Globus pallidus (tissue), 1 donor: ENCODE results near the gene RNF17.
"Not testable (repeated sequence)": the region's sequence is repeated elsewhere in the genome, so short reads cannot be mapped to it uniquely, and the experiment has no call there.

Experiments used
- DNase-seq: peaks from one replicate; pipeline ENCODE4 v3.0.0-alpha.2; 2015; ENCODE audit warnings: low spot score

RNF17 gene

DNA sequence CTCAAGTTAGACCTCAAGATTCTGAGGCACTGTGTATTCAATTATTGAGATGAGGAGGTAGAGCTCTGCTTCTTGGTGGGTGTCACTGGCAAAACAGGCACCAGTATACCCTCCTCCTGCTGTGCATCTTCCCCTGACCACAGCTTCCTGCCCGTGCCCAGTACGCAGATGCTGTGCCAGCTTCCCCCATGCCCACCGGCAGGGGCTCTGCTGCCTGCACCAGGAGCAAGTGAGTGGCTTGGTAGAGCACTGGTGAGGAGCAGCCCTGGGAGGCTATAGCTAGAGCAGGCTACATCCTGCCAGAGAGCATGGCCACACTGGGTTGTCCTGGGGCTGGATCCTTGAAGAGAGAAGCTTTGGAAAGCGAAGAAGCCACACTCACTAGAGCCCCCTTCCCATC is 21.0 kb upstream of the RNF17 start:
- no peak for DNase-seq

GRCh38 chr13:24744247-24744646 is 19.7 kb upstream of the RNF17 start:
- no peak for DNase-seq

DNA sequence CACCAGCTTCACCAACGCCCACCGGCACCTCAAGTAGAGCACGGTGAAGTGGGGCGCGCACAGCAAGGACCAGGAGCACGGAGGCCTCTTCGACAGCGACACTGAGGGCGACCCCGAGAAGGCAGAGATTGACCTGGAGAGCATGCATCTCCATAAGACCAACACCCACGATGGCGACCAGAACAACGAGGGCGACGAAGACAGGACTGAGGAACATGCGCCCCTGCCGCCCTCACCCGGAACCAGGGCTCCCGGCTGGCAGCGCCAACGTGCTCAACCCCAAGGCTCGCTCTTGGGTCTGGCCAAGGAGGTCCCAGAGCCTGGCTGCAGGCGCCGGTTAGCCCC is 18.5 kb upstream of the RNF17 start:
- no peak for DNase-seq

DNA sequence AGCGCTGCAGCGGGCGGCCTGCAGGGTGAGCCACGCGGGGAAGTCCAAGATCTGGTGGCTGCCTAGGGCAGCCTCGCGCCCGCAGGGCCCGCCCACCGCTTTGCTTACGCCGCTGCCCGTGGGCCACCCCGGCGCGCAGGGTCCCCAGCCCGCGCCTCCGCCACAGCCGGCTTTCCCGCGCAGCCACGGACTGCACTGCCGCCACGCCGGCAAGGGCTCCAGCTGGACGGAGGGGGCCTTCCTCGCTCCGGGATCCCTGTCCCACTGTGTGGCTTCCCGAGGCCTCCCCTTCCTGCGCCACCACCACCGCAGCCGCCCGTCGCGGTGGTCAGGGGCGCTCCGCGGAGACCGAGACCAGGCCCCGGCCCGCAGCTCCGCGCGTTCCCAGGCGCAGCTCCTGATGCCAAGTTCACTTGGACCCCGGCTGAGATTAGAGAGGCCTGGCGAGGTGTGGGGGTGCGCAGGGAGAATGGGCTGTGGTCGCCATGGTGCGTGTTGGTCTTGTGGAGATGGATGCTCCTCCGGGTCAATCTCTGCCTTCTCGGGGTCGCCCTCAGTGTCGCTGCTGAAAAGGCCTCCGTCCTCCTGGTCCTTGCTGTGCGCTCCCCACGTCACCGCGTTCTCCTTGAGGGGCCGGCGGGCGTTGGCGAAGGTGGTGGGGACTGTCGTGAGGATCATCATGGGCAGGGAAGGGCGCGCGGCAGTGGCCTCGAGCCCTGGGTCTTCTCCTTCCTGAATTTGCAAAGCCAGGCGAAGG is 17.9 kb upstream of the RNF17 start:
- no peak for DNase-seq

DNA sequence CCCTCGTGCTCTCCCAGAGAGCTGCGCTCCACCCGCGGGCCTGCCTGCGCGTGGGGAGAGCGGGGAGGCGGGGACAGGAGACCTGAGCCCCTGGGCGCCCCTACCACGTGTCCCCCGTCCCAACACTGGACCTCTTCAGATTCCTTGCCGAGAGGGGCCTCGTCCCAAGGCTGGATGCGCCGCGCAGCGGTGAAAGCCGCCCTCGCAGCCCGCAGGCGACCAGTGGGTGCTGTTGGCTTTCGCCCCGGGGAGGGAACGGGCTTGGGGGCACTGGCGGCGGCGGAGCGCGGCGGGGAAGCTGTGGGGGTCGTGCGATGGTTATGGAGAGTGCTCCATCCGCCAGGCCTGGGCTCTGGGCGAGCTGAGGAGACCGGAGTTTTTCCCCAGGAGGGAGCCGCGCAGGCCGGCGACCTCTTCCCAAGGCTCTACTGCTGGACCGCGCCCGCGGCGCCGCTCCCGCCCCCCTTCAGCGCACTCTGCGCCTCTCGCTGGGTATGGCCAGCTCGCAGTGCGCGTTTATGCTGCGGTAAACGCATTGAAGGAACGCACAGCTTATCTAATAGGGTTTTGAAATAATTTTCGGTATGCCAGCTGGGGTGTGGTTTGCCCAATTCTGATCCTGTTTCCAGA is 17.2 kb upstream of the RNF17 start:
- no peak for DNase-seq

DNA sequence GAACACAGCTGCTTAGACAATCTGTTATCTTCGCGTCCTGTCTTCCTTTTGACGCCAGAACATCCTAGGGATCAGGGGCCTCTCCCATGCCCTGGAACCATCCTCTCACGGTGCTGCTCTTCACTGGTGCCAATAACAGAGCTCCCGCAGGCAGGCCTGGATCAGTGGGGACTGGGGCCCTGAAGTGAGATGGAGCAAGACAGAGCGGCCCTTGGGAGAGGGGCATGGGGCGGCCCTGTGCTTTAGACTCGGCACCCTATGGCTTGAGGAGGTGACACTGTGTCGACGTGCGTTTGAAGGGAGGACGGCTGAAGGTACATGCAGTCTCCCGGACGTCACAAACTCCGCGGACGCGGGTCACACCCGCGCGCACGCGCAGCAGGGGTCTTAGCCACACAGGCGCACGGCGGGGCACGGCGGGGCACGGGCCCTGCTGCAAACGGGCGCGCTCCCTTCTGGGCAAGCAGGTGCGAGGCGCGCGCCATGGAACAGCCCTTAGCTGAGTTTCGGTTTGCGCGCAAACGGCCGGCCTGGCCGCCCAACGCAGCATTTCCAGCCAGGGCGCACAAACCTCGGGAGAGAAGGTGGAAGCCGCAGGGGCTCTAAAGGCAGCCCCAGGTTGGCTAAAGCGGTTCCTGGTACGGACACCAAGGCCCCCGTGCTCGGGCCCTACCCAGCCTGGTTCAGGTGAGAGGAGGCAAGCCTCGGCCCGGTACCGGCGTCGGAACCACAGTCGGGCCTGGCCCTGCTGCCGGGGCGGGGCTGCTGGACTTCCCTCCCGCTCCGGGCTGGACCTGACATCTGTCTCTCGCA is 16.5 kb upstream of the RNF17 start:
- DNase-seq: no peak

DNA sequence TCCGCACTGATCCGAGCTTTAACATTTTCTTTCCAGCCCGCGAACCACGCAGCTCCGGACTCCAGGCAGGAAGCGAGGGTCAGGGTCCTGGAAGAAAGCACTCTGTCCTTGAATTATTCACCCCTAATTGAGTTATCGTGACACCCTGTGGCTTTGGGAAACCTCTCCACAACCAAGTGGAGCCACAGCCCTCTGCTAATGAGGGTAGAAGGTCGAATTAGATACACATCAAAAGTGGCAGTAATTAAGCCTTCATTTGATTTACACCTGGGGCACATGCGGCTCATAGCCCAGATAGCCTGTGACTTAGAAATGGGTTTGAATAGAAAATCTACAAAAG is 15.9 kb upstream of the RNF17 start:
- no peak for DNase-seq

DNA sequence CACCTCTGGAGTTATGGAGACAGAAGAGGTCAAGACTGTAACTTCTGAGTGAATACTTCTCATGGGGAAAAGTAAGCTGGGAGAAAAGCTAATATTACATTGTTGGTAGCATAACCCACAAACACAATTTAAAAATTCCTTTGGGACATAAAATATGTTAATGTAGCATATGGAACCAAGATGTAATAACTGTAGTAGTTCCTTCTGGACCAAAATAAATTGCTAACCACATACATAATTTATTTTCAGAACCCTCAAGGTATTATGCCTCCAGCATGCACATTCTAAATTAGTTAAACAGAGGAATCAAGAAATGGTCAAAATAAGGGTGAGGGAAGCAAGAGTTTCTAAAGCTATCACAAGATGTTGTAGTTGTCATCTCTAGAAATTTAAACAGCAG is 4.8 kb upstream of the RNF17 start:
- DNase-seq: no peak

- DNase-seq: no peak
Measured at GRCh38 chr13:24764276-24764630, 284 bp downstream of the RNF17 start.

DNA sequence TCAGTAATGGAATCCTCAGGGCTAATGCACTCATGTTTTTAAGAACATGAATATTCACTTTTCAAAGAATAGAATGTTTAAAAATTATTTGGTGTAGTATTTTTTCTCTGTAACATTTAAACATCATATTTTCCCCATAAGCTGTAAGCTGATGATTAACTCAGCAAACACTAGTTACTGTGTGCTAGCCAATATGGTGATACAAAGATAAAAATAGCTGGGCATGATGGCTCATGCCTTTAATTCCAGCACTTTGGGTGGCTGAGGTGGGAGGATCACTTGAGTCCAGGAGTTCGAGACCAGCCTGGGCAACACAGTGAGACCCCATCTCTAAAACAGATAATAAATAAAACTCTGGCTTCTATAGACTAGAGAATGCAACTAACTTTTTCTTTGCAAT is 13.2 kb downstream of the RNF17 start:
- no peak for DNase-seq

GRCh38 chr13:24784319-24784718 is 20.4 kb downstream of the RNF17 start:
- no peak for DNase-seq

- no peak for DNase-seq
Measured at GRCh38 chr13:24788538-24788937, 24.6 kb downstream of the RNF17 start.

- DNase-seq: no peak
Measured at GRCh38 chr13:24802074-24802473, 38.1 kb downstream of the RNF17 start.

DNA sequence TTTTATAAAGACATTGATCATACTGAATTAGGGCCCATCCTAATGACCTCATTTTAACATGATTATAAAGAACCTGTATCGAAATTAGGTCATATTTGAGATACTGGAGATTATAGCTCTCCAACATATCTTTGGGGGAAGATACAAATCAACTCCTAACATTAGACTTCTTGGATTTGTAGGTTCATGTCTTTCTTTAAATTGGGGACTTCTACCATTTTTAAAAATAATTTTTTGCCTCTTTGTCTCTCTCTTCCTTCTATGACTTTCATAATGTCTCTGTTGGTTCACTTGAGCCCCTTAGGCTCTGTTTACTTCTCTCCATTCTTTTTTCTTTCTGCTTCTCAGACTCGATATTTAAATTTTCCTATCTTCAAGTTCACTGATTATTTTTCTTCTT is 57.2 kb downstream of the RNF17 start:
- no peak for DNase-seq

DNA sequence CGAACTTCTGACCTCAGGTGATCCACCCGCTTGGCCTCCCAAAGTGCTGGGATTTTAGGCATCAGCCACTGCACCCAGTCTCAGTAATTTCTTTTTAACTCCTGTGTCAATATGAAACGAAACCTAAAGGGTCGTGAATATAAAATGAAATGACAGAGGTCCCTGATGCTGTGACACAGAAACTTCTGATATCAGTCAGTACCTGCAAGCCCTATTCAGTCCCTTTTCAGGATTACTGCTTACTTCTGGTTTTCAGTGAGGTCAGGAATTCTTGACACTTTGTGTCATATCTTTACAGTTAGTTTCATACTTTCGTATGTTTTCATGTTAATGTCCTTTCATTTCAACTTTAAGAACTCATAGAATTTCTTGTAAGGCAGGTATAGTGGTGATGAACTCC is 58.7 kb downstream of the RNF17 start:
- no peak for DNase-seq

DNA sequence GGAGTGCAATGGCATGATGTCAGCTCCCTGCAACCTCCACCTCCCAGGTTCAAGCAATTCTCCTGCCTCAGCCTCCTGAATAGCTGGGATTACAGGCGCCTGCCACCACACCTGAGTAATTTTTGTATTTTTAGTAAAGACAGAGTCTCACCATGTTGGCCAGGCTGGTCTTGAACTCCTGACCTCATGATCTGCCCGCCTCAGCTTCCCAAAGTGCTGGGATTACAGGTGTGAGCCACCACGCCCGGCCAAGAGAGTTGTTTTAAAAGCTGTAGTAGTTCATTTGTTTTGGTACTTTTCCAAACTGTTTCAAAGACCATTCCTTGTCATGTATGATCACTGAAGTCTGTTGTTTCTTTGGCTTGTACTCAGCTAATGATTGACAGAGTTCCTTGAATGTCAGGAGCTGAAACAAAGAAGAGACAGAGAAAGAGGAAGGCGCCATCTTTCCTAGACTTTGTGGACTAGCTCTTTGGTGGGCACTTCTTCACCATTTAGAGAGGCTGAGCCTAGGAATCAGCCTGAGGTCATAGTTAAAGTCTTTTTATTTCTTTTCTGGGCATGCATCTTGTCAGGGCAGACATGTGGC is 59.2 kb downstream of the RNF17 start:
- not testable (repeated sequence) for DNase-seq

GRCh38 chr13:24827799-24828198 is 63.8 kb downstream of the RNF17 start:
- DNase-seq: no peak

- DNase-seq: no peak
Measured at GRCh38 chr13:24834902-24835510, 71.0 kb downstream of the RNF17 start.

GRCh38 chr13:24837528-24837927 is 73.6 kb downstream of the RNF17 start:
- not testable (repeated sequence) for DNase-seq

GRCh38 chr13:24842549-24843274 is 78.7 kb downstream of the RNF17 start:
- DNase-seq: no peak

DNA sequence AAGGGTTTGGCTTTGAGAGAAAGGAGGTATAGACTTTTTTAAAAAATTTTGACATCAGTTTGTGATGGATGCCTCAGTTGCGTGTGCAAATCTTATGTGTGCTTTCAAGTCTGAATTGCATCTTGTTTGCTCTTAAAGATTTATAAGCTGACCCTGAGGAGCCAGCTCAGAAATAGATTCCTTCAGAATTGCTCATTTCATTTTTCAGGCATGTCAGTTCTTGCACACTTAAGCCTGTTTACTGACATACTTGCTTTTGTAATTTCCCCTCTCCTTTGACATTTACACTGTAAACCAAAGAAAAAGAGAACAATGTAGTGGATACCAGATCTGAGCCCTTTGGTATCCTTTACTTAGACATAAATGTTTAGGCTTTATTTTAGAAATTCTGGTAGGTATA is 87.6 kb downstream of the RNF17 start:
- no peak for DNase-seq

DNA sequence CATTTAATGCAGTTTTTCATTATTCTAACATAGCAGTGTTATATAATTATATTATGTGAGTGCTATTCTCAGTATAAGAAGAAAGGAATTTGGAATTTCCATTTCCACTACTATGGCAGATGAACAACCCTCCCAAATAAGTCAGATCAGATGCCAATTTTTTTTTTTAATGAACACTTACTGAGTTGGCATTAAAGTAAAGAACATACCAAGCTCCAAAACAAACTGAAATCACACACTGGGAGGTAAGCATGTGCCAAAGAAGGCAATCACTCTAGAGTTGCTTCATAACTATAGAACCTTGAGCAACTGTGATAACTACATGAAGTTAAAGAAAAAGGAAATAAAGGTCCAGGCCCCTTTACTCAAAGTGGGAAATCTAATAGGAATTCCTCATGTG is 90.3 kb downstream of the RNF17 start:
- no peak for DNase-seq
